GM19467 (cell line): Measurements from ENCODE around the gene CYTH4.

Experiments
- ATAC-seq: cut with Tn5 transposase; IDR thresholded peaks from one replicate; pipeline ENCODE4 v1.9.1; 2021; ENCODE audit warnings: mild to moderate bottlenecking, moderate library complexity; ENCODE audit not compliant: unreplicated experiment

The CYTH4 gene

GRCh38 chr22:37308385-37309200 is 26.3 kb downstream of the CYTH4 start:
- no peak for ATAC-seq

GRCh38 chr22:37309211-37310074 is 27.1 kb downstream of the CYTH4 start:
- no peak for ATAC-seq

DNA sequence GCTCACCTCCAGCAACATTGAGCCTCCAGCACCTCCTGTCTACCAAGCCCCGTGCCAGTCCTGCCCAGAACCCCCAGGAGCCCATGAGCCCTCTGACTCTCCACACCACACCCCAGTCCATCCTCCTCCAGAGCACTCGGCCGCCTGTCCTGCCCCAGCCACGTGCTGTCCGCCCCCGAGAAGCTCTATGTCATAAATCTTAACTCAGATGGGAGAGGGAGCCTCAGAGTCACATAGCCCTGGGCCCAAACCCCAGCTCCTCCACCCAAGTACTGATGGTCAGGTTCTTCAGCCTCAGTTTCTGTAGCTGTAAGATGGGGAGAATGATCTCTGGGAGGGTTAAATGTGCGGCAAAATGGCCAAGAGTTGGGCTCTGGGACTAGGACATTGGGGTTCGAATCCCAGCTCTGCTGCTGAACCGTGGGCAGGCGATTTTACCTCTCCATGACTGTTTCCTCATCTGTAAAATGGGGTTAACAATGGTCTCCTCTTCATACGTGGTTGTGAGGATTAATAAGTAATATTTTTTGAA is 27.8 kb downstream of the CYTH4 start:
- no peak for ATAC-seq

- ATAC-seq = no peak
These were observed 28.7 kb downstream of the CYTH4 start for GRCh38 chr22:37310815-37311595.

- no peak for ATAC-seq
These were observed 29.5 kb downstream of the CYTH4 start for GRCh38 chr22:37311761-37312312.

DNA sequence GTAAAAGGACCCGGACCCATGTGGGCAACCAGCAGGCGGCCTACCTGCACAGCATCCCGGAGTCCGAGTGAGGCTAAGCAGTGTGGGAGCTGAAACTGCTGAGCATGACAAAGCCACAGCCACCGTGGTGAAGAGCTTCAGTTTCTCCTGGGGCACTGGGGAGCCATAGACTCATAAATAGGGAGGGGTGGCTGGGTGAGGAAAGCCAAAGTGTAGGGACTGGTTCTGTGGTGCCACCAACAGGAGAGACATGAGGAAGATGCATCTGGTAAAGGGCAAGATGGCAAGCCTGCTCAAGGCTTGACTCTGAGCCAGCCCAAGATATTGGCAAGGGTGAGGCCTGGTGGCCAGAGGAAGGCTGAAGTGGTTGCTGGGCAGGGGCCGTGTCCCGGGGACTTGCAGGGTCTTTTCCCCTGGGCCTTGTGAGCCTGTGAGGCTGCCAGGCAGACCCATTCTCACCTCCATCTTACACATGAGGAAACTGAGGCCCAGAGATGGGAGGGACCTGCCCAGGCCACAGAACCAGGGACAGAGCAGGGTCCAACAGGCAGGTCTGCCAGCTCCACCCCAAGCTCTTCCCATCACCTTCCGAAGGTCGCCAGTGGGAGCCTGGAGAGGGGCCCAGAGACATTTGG is 30.4 kb downstream of the CYTH4 start:
- no peak for ATAC-seq

DNA sequence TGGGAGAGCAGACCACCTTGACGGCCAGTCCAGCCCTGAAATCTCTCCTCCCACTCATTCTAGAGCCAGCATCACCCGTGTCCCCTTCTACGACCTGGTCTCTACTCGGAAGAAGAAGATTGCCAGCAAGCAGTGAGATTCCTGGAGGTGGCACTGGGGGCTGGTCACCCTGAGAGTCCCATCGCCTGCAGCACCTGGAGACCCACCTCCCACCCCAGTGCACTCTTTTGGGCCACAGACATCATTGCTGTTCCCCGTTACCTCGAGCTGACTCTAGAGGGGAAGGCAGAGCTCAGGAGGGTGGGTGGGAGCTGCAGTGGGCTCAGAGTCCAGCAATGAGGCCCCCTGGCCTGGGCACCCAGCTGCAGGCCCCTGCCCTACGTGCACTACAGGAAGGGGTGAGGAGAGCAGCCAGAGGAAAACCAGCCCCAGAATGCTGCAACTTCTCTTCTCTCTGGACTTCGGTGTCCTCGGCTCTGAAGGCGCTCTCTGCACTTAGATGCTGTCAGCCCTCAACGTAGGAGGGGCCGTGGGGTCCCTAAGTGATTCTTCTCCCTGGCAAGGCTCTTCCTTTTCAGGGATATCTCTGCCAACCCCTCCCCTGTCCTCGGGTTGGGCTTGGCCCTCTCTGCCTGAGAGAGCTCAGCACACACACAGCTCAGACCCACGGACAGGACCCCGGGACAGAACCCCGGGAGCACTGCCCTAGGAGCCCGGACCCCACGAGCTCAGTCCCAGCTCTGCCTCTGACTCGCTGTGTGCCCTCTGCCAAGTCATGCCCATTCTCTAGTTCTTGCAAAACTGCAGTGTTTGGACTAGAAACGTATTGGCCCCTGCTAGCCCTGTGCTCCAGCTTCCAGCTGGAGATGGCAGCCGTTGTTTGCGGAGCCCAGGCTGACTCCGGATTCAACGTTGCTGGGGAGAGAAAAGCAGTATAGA is 31.3 kb downstream of the CYTH4 start:
- no peak for ATAC-seq

DNA sequence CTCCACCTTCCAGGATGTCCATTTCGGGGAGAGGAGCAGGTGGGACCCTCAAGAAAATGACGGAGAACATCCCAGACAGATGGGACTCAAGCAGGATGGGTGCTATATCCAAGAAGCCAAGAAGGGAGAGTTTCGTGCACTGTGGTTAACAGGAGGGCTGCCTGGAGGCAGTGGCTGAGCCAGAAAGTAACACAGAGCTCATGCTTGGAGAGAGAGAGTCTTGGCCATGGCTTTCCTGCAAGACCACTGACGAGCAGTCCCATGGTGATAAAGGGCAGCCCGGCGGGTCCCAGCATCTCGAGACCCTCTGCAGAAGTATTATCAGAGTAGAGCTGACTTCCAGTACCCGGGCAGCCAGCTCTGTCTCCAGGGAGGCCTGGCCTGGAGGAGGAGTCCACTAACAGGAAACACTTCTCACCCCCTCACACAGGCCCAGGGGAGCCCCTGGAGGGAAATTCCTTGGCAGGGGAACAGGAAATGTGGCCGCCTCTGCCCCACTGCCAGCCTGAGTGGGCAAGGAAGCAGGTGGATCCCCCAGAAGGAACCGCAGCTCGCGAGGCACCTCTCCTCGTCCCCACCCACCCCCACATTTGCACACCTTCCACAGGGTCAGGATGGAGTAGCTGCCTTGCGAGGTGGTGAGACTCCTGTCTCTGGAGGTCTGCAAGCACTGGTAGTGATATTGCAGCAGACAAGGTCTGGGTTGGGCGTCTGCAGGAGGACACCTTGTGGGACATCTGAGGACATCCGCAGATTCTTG is 32.2 kb downstream of the CYTH4 start:
- no peak for ATAC-seq

GRCh38 chr22:37316405-37316804 is 34.1 kb downstream of the CYTH4 start:
- no peak for ATAC-seq

DNA sequence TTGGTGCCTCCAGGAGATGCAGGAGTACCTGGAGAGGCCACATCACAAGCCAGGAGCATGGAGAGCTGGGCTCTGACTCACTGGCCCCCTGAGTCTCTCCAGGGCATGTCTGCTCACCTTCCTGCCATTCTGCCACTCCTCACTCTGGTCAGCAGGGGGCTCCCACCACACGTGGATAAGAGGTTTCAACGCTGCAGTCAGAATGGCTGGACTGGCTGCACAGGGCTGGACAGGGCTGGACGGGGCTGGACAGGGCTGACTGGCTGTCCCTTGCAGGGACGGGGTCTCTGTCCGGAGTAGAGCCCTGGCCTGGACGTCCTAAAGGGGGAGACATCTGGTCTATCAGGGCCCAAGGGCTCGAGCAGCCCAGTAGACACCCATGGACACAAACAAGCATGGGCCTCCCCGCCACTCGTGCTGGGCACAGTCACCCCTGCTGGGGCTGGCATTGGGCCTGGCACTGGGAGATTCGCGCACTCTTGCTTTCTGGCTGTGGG is 34.6 kb downstream of the CYTH4 start:
- no peak for ATAC-seq

- ATAC-seq = no peak
These were observed 35.4 kb downstream of the CYTH4 start for GRCh38 chr22:37317698-37318210.

DNA sequence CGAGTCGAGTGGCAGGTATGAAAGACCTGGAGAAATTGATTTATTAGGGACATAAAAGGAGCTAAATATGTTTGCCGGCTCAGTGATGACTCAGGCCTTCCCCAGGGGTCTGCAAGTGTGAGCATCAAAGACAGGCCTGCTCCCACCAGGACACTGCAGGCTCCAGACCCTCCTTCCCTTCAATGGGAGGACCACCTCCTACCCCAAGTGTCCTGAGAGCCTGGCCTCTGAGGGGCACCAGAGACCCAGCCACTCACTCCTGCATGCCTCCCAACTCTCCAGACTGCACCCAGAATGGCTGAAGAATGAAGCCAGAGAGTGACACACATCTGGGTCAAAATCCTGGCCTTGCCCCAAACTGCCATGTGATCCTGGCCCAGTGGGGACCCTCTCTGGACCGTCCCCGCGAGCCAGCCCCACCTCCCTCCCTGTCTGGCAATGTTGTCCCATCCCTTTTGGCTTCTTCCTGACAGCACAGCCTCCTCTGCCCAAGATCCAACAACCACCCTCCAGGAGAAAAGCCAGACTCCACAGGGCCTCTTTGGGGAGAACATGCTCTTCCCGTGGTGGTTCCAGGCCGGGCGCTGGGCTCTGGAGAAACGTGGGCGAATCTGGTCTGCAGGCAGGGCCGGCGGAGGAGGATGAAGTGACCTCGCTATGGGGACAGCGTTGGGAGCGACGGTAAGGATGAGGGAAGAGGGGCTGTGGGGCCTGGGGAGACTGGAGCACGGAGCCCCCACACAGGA is 36.2 kb downstream of the CYTH4 start:
- ATAC-seq = no peak

DNA sequence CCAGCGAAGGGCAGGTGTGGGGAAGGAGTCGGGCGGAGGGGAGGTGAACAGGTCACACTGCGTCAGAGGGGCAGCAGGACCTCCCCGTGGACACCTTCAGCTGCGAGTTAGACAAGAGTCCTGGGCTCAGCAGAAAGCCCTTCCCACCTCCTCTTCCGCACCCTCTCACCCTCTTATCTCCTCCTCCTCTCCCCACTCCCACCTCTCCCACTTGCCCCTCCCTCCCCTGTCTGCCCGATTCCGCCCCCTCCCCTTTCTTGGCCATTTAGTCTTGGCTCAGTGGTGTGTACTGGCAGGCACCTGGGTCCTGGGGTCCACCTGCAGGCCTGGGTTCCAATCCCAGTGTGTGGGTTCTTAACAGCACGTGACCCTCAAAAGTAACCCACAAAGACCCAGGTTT is 37.2 kb downstream of the CYTH4 start:
- ATAC-seq = no peak

- no peak for ATAC-seq
These were observed 38.7 kb downstream of the CYTH4 start for GRCh38 chr22:37320726-37321677.

GRCh38 chr22:37324340-37325038 is 42.2 kb downstream of the CYTH4 start:
- no peak for ATAC-seq

GRCh38 chr22:37325039-37325395 is 42.7 kb downstream of the CYTH4 start:
- ATAC-seq = no peak
